Transverse colon (tissue), 4 donors: ENCODE results near the gene KRTAP5-4.

Experiments used
- POLR2A ChIP-seq: fragments of 450-650 bp; IDR thresholded peaks from one replicate; pipeline ENCODE4 v1.6.1; 2016; ENCODE audit warnings: antibody characterized with exemption, mild to moderate bottlenecking, moderate library complexity
- POLR2AphosphoS5 ChIP-seq, 3 donors: sonication (generic); formaldehyde crosslinking; IDR thresholded peaks; one replicate each; pipeline ENCODE4 v1.6.1; 2016; ENCODE audit warnings: antibody characterized with exemption in 3 of 3
- TF ChIP-seq, protein P1 (sequence below), 5 experiments: fragments of 200-600 bp in 3 of 5; fragments of 450-650 bp in 2 of 5; sonication (generic) in 3 of 5; IDR thresholded peaks; 1 replicate in 2 of 5; 2 replicates in 3 of 5; pipeline ENCODE4 v1.5.1; 2016 to 2017; ENCODE audit warnings: antibody characterized with exemption in 5 of 5, inconsistent platforms in 3 of 5, mild to moderate bottlenecking in 2 of 5, moderate library complexity in 1 of 5

GRCh38 chr11:1647901-1648652, 26.1 kb upstream of the KRTAP5-4 start:
- TF ChIP-seq, protein P1, sequence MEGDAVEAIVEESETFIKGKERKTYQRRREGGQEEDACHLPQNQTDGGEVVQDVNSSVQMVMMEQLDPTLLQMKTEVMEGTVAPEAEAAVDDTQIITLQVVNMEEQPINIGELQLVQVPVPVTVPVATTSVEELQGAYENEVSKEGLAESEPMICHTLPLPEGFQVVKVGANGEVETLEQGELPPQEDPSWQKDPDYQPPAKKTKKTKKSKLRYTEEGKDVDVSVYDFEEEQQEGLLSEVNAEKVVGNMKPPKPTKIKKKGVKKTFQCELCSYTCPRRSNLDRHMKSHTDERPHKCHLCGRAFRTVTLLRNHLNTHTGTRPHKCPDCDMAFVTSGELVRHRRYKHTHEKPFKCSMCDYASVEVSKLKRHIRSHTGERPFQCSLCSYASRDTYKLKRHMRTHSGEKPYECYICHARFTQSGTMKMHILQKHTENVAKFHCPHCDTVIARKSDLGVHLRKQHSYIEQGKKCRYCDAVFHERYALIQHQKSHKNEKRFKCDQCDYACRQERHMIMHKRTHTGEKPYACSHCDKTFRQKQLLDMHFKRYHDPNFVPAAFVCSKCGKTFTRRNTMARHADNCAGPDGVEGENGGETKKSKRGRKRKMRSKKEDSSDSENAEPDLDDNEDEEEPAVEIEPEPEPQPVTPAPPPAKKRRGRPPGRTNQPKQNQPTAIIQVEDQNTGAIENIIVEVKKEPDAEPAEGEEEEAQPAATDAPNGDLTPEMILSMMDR (IDR thresholded peaks at IDR 0.05): no peak
- no peak for TF ChIP-seq POLR2A
- TF ChIP-seq POLR2AphosphoS5 (IDR thresholded peaks at IDR 0.05): no peak
